ENCODE data around the gene FTO. TPM values are rescaled to one million over a fixed set of nuclear protein-coding genes. Genes with fewer than 3 reads are reported as not detected.

The FTO gene
- total RNA-seq, 4 donors from 2014 or later, result 102 to 138 (median 130) TPM

- TF ChIP-seq POLR2A (IDR thresholded peaks at IDR 0.05), result no peak
- no peak for TF ChIP-seq EP300 (IDR thresholded peaks at IDR 0.05)
- TF ChIP-seq, protein P1, sequence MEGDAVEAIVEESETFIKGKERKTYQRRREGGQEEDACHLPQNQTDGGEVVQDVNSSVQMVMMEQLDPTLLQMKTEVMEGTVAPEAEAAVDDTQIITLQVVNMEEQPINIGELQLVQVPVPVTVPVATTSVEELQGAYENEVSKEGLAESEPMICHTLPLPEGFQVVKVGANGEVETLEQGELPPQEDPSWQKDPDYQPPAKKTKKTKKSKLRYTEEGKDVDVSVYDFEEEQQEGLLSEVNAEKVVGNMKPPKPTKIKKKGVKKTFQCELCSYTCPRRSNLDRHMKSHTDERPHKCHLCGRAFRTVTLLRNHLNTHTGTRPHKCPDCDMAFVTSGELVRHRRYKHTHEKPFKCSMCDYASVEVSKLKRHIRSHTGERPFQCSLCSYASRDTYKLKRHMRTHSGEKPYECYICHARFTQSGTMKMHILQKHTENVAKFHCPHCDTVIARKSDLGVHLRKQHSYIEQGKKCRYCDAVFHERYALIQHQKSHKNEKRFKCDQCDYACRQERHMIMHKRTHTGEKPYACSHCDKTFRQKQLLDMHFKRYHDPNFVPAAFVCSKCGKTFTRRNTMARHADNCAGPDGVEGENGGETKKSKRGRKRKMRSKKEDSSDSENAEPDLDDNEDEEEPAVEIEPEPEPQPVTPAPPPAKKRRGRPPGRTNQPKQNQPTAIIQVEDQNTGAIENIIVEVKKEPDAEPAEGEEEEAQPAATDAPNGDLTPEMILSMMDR (IDR thresholded peaks at IDR 0.05), result no peak
- TF ChIP-seq POLR2AphosphoS5 (IDR thresholded peaks at IDR 0.05), result no peak
- WGBS, 2 donors (ENCODE audit: low coverage in 1 of 2), result 32 to 41% methylated on average over 11 to 13 of the region's 13 CpGs
- Histone ChIP-seq H3K4me3 (no peak overlapping the region), H3K27me3 (peaks cover 13% of the 10 kb centered on the region), H3K27ac (no peak overlapping the region), H3K36me3 (no peaks in the 10 kb centered on the region), H3K9me3 (no peaks in the 10 kb centered on the region), H3K4me1 (no peaks in the 10 kb centered on the region)
- no peak for ATAC-seq
Observed at GRCh38 chr16:54143934-54144571, 440.1 kb downstream of the FTO start.

DNA sequence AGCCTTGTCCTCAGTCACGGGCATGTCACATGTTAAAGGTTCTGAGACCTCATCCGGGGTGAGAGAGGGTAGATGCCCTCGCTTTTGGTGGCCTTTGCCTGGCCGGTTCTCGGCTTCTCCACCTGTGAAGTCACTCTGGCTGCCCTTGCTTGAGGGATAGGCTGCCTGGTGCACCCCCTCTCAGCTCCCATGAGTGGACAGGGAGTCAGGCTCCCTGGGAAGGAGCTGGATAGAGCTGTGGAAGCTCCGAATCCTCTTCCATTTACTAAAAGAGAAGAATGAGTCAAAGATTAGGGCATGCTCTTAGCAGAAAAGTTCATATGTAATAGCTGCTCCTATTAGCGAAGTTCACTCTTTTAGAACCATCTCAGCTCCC is 440.6 kb downstream of the FTO start:
- no peak for TF ChIP-seq EP300 (IDR thresholded peaks at IDR 0.05)
- TF ChIP-seq POLR2A (IDR thresholded peaks at IDR 0.05), result no peak
- TF ChIP-seq, protein P1 (IDR thresholded peaks at IDR 0.05), result no peak
- no peak for TF ChIP-seq POLR2AphosphoS5 (IDR thresholded peaks at IDR 0.05)
- no peak for ATAC-seq
- Histone ChIP-seq H3K4me1 (no peaks in the 10 kb centered on the region), H3K27ac (no peak overlapping the region), H3K9me3 (no peaks in the 10 kb centered on the region), H3K27me3 (peaks cover 10% of the 10 kb centered on the region), H3K36me3 (no peaks in the 10 kb centered on the region), H3K4me3 (no peak overlapping the region)
- WGBS, 2 donors (ENCODE audit: low coverage in 1 of 2), result 61 to 68% methylated on average over 3 to 6 of the region's 7 CpGs

- H3K27me3 ChIP-seq, result peaks cover 4% of the 10 kb centered on the region
- 75 to 88% methylated on average over 3 to 4 of the region's 4 CpGs for WGBS, 2 donors (ENCODE audit: low coverage in 1 of 2)
- H3K4me1 ChIP-seq, result no peaks in the 10 kb centered on the region
- H3K4me3 ChIP-seq, result no peak overlapping the region
- H3K9me3 ChIP-seq, result no peaks in the 10 kb centered on the region
- no peaks in the 10 kb centered on the region for H3K36me3 ChIP-seq
- TF ChIP-seq, protein P1 (IDR thresholded peaks at IDR 0.05), result no peak
- TF ChIP-seq EP300 (IDR thresholded peaks at IDR 0.05), result no peak
- no peak for TF ChIP-seq POLR2AphosphoS5 (IDR thresholded peaks at IDR 0.05)
- no peak for TF ChIP-seq POLR2A (IDR thresholded peaks at IDR 0.05)
- no peak overlapping the region for H3K27ac ChIP-seq
- no peak for ATAC-seq
Observed at GRCh38 chr16:54145881-54146280, 441.9 kb downstream of the FTO start.

GRCh38 chr16:54148974-54149373 is 445.0 kb downstream of the FTO start:
- Histone ChIP-seq H3K4me1 (no peaks in the 10 kb centered on the region), H3K36me3 (no peaks in the 10 kb centered on the region), H3K27me3 (no peaks in the 10 kb centered on the region), H3K27ac (no peak overlapping the region), H3K9me3 (no peaks in the 10 kb centered on the region), H3K4me3 (no peak overlapping the region)
- TF ChIP-seq POLR2A (IDR thresholded peaks at IDR 0.05) (no peak), EP300 (IDR thresholded peaks at IDR 0.05) (no peak), POLR2AphosphoS5 (IDR thresholded peaks at IDR 0.05) (no peak)
- TF ChIP-seq, protein P1 (IDR thresholded peaks at IDR 0.05), result no peak
- ATAC-seq, result no peak
- 75 to 93% methylated on average over 3 to 4 of the region's 4 CpGs for WGBS, 2 donors (ENCODE audit: low coverage in 1 of 2)

GRCh38 chr16:54150861-54151260 is 446.9 kb downstream of the FTO start:
- no peak for ATAC-seq
- WGBS, 2 donors (ENCODE audit: low coverage in 1 of 2), result 81% methylated on average over 11 of the region's 12 CpGs; no CpG with 5 or more reads in 1 of the 2 donors
- Histone ChIP-seq H3K27me3 (no peaks in the 10 kb centered on the region), H3K27ac (no peak overlapping the region), H3K4me1 (no peaks in the 10 kb centered on the region), H3K9me3 (no peaks in the 10 kb centered on the region), H3K4me3 (no peak overlapping the region), H3K36me3 (no peaks in the 10 kb centered on the region)
- no peak for TF ChIP-seq POLR2A (IDR thresholded peaks at IDR 0.05)
- no peak for TF ChIP-seq POLR2AphosphoS5 (IDR thresholded peaks at IDR 0.05)
- no peak for TF ChIP-seq EP300 (IDR thresholded peaks at IDR 0.05)
- TF ChIP-seq, protein P1 (IDR thresholded peaks at IDR 0.05), result no peak
